ENCODE data around the gene VPS13A.
"Not testable (repeated sequence)": the region's sequence is repeated elsewhere in the genome, so short reads cannot be mapped to it uniquely, and the experiment has no call there.

Gene VPS13A

GRCh38 chr9:77424993-77425392 is 247.7 kb downstream of the VPS13A start:
- no peak for DNase-seq (ENCODE audit: low read depth)

DNA sequence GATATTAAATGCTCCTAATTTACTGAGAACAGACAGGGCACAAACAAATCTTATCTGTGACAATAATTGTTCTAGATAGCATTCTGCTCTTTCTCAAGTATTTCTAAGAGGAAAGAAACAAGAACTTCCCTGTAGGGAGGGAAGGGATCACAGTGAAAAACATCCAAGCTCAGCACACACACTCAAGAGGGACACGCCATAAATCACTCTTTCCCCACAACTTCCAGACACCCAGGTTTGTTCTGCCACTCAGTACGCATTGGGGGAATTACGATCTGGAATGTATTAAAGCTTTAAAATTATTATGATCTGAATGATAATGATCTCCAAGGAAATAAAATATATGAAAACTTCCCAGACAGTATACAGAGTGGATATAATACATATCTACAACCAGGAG is 249.4 kb downstream of the VPS13A start:
- no peak for DNase-seq (ENCODE audit: low read depth)

GRCh38 chr9:77427256-77427927 is 250.1 kb downstream of the VPS13A start:
- no peak for DNase-seq (ENCODE audit: low read depth)

- no peak for DNase-seq (ENCODE audit: low read depth)
Measured at GRCh38 chr9:77429928-77430327, 252.6 kb downstream of the VPS13A start.

DNA sequence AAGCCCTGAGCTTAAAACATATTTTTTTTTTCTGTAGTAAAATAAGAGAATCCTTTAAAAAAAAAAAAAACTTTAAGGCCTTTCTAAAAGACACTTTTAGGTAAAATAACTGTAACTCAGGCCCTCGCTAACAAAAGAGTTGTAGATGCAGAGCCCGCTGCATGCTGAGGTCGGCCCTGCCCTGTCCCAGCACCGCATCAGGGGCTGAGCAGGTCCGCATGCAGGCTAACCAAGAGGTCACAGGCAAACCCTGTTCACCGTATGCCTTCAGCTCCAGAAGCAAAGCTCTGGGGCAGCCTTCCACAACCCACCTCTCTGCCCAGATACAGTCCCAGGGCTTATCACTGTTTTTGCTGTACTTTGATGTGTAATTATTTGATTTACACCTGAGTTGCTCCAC is 254.7 kb downstream of the VPS13A start:
- no peak for DNase-seq (ENCODE audit: low read depth)

GRCh38 chr9:77433675-77434445 is 256.5 kb downstream of the VPS13A start:
- no peak for DNase-seq (ENCODE audit: low read depth)

DNA sequence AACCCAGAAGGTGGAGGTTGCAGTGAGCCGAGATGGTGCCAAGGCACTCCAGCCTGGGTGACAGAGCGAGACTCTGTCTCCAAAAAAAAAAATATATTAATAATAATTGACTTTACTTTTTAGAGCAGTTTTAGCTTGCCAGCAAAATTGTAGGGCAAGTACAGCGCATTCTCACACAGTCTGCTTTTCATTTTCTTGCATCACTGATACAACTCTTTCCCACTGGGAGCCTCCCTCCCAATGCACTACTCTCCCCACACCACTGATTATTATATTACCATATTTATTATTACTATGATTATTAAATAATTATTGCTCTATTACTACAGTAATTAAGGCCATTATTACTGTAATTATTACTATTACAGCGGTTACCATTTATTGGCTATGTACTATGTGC is 257.9 kb downstream of the VPS13A start:
- DNase-seq (ENCODE audit: low read depth), result no peak

DNA sequence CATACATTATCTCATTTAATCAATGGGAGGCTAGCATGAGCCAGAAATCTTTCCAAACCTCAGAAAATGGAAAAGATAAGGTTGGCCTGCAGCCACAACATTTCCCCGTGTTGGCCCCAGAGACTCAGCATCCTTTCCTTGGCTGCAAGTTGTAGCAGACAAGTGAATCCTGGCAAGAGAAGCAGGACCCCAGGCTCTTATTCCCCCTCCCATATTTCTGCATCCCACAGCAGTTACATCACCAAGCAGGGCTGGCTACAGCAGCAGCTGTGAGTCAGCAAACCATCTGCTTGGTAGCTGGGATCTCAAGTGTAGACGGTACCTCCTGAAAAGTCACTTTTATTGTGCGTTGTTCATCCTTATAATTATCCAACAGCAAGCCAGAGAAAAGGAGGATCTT is 258.4 kb downstream of the VPS13A start:
- DNase-seq (ENCODE audit: low read depth), result no peak

DNA sequence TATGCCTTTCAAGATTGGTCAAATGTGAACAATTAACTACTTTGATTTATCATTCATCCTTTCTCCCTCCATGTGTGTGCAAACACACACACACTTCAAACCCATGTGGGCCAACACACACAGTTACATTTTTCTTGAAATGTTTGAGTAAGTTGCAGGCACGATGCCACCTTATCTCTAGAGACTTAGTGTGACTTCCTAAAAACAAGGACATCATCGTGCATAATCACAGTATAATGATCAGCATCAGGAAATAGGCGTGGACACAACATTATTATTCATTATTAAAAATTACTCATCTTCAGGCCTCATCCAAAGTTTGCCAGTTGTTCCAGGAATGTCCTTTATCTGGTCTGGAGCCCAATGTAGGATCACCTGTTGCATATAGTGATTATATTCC is 261.3 kb downstream of the VPS13A start:
- DNase-seq (ENCODE audit: low read depth), result no peak

GRCh38 chr9:77440057-77440456 is 262.7 kb downstream of the VPS13A start:
- no peak for DNase-seq (ENCODE audit: low read depth)

DNA sequence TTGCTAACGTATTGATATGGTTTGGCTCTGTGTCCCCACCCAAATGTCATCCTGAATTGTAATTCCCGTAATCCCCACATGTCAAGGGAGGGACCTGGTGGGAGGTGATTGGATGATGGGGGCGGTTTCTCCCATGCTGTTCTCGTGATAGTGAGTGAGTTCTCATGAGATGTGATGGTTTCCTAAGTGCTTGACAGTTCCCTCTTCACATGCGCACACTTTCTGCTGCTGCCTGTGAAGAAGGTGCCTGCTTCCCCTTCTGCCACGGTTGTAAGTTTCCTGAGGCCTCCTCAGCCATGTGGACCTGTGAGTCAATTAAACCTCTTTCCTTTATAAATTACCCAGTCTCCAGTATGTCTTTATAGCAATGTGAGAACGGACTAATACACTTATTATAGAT is 263.8 kb downstream of the VPS13A start:
- DNase-seq (ENCODE audit: low read depth), result not testable (repeated sequence)

- DNase-seq (ENCODE audit: low read depth), result no peak
Measured at GRCh38 chr9:77442436-77442835, 265.1 kb downstream of the VPS13A start.

GRCh38 chr9:77447646-77448045 is 270.3 kb downstream of the VPS13A start:
- no peak for DNase-seq (ENCODE audit: low read depth)

DNA sequence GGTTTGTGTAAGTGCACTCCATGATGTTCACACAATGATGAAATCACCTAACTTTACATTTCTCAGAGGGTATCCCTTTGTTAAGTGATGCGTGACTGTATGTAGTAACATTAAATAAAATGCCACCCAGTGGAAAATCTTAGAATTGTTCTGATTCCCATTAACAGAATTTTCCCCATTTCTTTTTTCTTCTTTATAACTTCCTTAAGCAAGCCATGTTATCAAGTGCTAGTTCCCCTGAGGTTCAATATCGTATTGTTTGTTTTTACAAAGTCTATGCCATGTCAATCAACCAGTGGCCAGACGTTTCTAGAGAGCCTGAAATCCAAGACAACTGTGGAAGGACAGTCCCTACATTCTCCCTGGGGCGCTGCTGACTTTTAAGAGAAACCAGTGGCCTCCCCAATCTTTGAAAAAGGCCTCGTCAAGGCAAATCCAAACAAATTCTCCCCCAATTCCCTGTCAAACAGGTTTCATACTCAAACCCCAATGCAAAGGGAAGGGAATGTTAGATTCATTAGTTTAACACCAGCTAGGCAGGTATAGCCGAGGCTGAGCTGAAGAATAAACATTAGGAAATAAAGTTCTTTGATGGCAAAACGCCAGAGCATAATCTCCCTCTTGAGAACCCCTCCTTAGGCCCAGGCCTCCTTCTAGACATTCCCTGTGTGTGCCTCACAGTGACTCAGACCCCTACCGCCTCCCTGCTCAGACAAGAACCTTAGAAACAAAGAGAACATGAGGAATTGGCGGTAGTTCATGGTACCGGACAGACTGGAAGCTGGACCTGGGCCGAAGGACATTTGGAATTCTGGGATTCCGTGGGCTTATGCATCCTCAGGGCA is 272.1 kb downstream of the VPS13A start:
- no peak for DNase-seq (ENCODE audit: low read depth)

GRCh38 chr9:77450085-77450475 is 272.7 kb downstream of the VPS13A start:
- no peak for DNase-seq (ENCODE audit: low read depth)

DNA sequence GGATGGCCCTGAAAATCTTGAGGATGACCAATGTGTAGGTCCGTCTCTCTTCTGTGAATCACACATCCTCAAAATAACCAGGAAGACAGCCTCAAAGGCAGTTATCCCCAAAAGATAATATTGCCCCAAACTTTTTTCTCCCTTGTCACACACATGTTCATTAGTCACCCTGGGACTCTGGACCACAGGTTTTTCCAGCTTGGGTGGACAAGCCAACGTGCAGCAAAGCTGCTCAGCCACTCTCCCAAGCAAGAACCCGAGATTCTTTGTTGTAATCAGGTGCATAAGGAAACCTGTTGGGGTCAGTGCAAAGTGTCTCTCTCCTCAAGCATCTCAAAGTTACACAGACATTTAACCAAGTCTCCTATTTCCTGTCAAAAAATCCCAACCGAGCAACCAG is 274.2 kb downstream of the VPS13A start:
- DNase-seq (ENCODE audit: low read depth), result no peak

- DNase-seq (ENCODE audit: low read depth), result no peak
Measured at GRCh38 chr9:77453825-77454647, 276.7 kb downstream of the VPS13A start.

GRCh38 chr9:77454663-77455062 is 277.3 kb downstream of the VPS13A start:
- no peak for DNase-seq (ENCODE audit: low read depth)

GRCh38 chr9:77455312-77455927 is 278.1 kb downstream of the VPS13A start:
- no peak for DNase-seq (ENCODE audit: low read depth)

DNA sequence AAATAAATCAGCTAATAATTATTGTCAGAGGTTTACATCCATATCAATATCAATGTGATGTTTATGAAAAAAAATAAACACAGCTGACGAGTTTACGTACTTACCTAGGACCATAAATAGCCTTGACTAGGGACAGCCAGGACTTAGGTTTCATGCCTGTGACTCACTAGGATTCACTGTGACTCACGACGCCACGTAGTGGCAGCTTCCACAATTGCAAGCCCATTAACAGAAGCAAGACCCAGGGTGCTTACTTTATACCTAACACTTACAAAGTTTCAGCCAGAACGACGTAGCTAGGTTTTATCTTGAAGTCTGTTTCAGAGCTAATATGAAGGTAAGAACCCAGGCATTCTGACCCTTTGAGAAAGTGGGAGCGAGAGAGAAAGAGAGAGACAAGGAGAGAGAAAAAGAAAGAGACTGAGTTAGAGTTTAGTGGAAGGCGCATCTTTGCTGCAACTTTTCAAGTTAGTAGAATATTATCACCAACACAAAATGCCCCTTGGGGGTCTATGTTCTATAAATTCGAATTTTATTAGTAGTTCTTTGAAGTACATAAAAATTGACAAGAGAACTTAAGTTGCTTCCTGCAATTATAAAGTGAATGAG is 279.6 kb downstream of the VPS13A start:
- DNase-seq (ENCODE audit: low read depth), result peak; percentile 70
